Motor neuron (in vitro differentiated cells): ENCODE measurements around the gene UFSP2. TPM values are rescaled to one million over a fixed set of nuclear protein-coding genes. Genes with fewer than 3 reads are reported as not detected.

Experiments
- ATAC-seq, 8 experiments: fragments of 200-7000 bp; cut with Tn5 transposase; replicated peaks in 6 of 8; 2 replicates each; pipeline ENCODE4 v1.8.0; 2021; ENCODE audit warnings: mild to moderate bottlenecking in 8 of 8, moderate library complexity in 8 of 8
- H3K27ac ChIP-seq, 2 donors: fragments of 250-450 bp; sonication (Bioruptor Pico); 2 replicates each; pipeline ENCODE4 v1.9.0; 2021; ENCODE audit warnings: antibody characterized with exemption in 2 of 2, mild to moderate bottlenecking in 2 of 2, moderate library complexity in 1 of 2
- H3K4me1 ChIP-seq, 2 donors: fragments of 250-450 bp; sonication (Bioruptor Pico); replicated peaks in 1 of 2; 2 replicates each; pipeline ENCODE4 v1.6.1; 2021; ENCODE audit warnings: antibody characterized with exemption in 2 of 2, mild to moderate bottlenecking in 2 of 2, moderate library complexity in 1 of 2
- H3K4me3 ChIP-seq, 5 donors: fragments of 250-450 bp; sonication (Bioruptor Pico); 2 replicates each; pipeline ENCODE4 v1.9.0; 2021; ENCODE audit warnings: antibody characterized with exemption in 5 of 5, mild to moderate bottlenecking in 5 of 5, moderate library complexity in 4 of 5
- WGBS, 10 experiments: fragments of 450-650 bp; shearing (Covaris generic); methylation state at CpG; one replicate each; pipeline ENCODE4 v1.0.0; 2022; 5-methylcytosine and 5-hydroxymethylcytosine counted together
- in situ Hi-C, 9 experiments: fragments of 400-800 bp; cut with MboI; loops; one replicate each; pipeline ENCODE4 v1.15.0; 2021; ENCODE audit warnings: low sequenced_read_pairs in 9 of 9, low pct_unique_long_range_greater_than_20kb in 2 of 9; ENCODE audit not compliant: unreplicated experiment in 9 of 9
- total RNA-seq, 8 experiments: library from RNA; unstranded; fragments of 300-600 nt; gene quantifications; 2 replicates each; pipeline versions ENCODE4 v1.2.3 to v1.2.4, GENCODE V29; 2022

The UFSP2 gene
- total RNA-seq, 8 experiments from 2014 or later = 15.6 to 59.3 (median 35.1) TPM

- Histone ChIP-seq H3K4me1 (no peaks in the 10 kb centered on the region), H3K4me3 (no peak overlapping the region), H3K27ac (no peak overlapping the region)
- ATAC-seq = no peak
- in situ Hi-C loops = no loop called here
Observed at GRCh38 chr4:185416955-185417354, 8.8 kb downstream of the UFSP2 start.

- Histone ChIP-seq H3K27ac (no peak overlapping the region), H3K4me3 (no peak overlapping the region), H3K4me1 (no peaks in the 10 kb centered on the region)
- WGBS, 10 experiments = 64 to 100% (median 96%) methylated on average over 1 to 5 of the region's 5 CpGs
- ATAC-seq = peak in 1 of 8 experiments; percentile 44
- in situ Hi-C loops = no loop called here
Observed at GRCh38 chr4:185412412-185412811, 13.4 kb downstream of the UFSP2 start.

DNA sequence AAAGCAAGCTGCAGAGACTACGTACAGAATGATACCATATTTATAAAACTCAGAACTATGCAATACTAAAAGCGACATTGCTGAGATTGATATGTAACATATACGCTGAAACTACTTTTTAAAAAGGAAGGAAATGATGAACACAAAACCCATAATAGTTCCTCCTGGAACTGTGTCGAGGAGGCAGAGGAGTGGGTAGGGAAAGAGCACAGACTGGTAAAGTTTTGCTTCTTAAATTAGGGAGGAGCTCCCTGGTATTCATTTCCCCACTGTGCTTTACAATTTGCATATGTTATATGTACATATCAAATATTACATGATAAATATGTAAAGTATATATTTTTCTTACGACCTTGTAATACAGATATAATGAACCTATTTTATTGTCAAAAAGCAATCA, 13.9 kb downstream of the UFSP2 start:
- 4 to 100% (median 95%) methylated on average over 1 to 5 of the region's 5 CpGs for WGBS, 10 experiments
- no peak overlapping the region for H3K4me3 ChIP-seq
- in situ Hi-C loops = no loop called here
- no peak overlapping the region for H3K27ac ChIP-seq
- ATAC-seq = peak in 3 of 8 experiments; percentile 60 to 95 (median 69)
- no peaks in the 10 kb centered on the region for H3K4me1 ChIP-seq

- WGBS, 10 experiments = 94 to 100% (median 100%) methylated on average over 1 to 2 of the region's 2 CpGs; no CpG with 5 or more reads in 1 of the 10 experiments
- Histone ChIP-seq H3K4me1 (no peaks in the 10 kb centered on the region), H3K27ac (no peak overlapping the region), H3K4me3 (no peak overlapping the region)
- in situ Hi-C loops = no loop called here
- ATAC-seq = no peak
Observed at GRCh38 chr4:185408432-185408831, 17.3 kb downstream of the UFSP2 start.

GRCh38 chr4:185405296-185405999, 20.3 kb downstream of the UFSP2 start:
- Histone ChIP-seq H3K4me3 (no peak overlapping the region), H3K27ac (no peak overlapping the region), H3K4me1 (no peaks in the 10 kb centered on the region)
- in situ Hi-C loops = no loop called here
- no peak for ATAC-seq
- WGBS, 10 experiments = 83 to 99% (median 93%) methylated on average over 4 to 6 of the region's 6 CpGs

DNA sequence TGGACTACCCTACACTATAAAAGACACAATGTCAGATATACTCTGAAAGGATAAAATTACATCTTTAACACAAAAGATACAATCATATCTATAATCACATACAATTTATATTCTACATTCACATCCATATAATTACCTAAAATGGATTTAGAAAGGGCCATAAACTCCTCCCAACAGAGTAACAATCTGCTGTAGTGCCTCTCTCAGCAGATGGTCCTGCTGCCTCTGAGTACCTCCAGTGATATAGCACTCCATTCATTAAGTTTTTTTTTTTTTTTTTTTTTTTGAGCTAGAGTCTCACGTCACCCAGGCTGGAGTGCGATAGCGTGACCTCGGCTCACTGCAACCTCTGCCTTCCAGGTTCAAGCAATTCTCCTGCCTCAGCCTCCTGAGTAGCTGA, 21.7 kb downstream of the UFSP2 start:
- ATAC-seq = peak in 4 of 8 experiments; percentile 16 to 45 (median 32)
- WGBS, 10 experiments = 80 to 100% (median 96%) methylated on average over 1 to 4 of the region's 4 CpGs; no CpG with 5 or more reads in 4 of the 10 experiments
- no peak overlapping the region for H3K4me3 ChIP-seq
- H3K4me1 ChIP-seq = peaks cover 0 to 6% of the 10 kb centered on the region in 2 donors
- in situ Hi-C loops = no loop called here
- no peak overlapping the region for H3K27ac ChIP-seq

DNA sequence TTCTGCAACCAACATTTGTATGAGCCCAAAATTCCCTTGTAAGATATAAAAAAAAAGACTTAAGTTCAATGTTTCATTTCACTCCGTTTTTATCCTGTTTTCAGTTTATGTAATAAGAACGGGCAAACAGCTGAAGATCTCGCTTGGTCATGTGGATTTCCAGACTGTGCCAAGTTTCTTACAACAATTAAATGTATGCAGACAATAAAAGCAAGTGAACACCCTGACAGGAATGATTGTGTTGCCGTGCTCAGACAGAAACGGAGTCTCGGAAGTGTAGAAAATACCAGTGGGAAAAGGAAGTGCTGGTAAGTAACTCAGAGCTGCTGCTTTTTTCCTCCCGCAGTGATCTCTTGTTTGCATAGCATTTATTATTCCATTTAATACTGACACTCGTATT, 26.3 kb downstream of the UFSP2 start:
- no peak for ATAC-seq
- WGBS, 10 experiments = 31 to 84% (median 67%) methylated on average over 4 to 8 of the region's 8 CpGs
- in situ Hi-C loops = no loop called here
- Histone ChIP-seq H3K27ac (no peak overlapping the region), H3K4me3 (no peak overlapping the region), H3K4me1 (peaks cover 9 to 18% of the 10 kb centered on the region in 2 donors)

GRCh38 chr4:185398618-185399017, 27.1 kb downstream of the UFSP2 start:
- ATAC-seq = no peak
- WGBS, 10 experiments = 0 to 100% (median 80%) methylated on average over 1 to 2 of the region's 2 CpGs; no CpG with 5 or more reads in 1 of the 10 experiments
- no peak overlapping the region for H3K4me3 ChIP-seq
- peaks cover 12 to 21% of the 10 kb centered on the region in 2 donors for H3K4me1 ChIP-seq
- no peak overlapping the region for H3K27ac ChIP-seq
- in situ Hi-C loops = no loop called here

GRCh38 chr4:185396724-185397385, 28.9 kb downstream of the UFSP2 start, which contains the start of gene ANKRD37:
ANKRD37 (plus strand) TSS chr4:185396841; CDS start chr4:185396924, 83 bp downstream.
- ATAC-seq = peak; percentile 6 to 26 (median 18)
- peak within 1 kb of the TSS; percentile 97 to 98 for H3K27ac ChIP-seq
- peaks cover 12 to 21% of the 10 kb centered on the region in 2 donors for H3K4me1 ChIP-seq
- peak within 1 kb of the TSS; percentile 46 to 62 (median 56) for H3K4me3 ChIP-seq
- in situ Hi-C loops = no loop called here
- 0 to 50% (median 11%) methylated on average over 1 to 21 of the region's 38 CpGs; no CpG with 5 or more reads in 2 of the 10 experiments for WGBS, 10 experiments

DNA sequence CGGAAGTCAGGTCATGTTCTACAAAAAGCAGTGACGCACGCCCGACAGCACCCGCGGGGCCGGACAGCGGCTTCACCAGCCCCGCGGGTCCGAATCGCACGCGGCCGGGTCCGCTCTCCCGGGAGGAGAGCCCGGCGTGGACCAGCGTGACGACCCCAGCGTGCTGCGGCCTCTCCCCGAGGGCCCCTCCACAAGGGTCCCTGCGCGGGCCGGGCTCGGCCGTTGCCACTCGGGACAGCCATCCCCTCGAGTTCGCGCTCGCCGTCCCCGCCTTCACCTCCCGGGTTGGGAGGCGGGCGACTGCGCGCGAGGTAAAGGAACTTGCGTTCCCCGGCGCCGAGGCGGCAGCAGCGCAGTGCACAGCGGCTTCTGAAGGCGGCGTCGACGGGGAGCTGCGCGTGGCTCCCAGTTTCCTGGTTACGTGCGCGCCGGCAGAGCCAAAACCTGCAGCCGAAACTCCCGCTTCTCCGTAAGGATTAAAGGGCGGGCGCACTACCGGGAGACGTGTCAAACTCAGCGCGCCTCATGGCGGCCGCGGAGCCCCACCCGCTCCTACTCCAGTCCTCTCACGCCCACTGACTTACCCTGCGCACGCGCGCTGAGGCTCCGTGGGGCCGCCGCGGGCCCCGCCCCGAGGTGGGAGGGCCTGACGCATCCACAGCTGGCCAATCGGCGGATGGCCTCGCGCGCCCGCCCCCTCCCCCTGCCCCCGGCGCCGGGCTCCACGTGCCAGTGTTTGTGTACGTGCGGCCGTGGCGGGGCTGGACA, 29.6 kb downstream of the UFSP2 start:
- Histone ChIP-seq H3K4me3 (peak overlapping the region; percentile 46 to 62 (median 56)), H3K4me1 (peaks cover 12 to 21% of the 10 kb centered on the region in 2 donors), H3K27ac (peak overlapping the region; percentile 97 to 98)
- in situ Hi-C loops = no loop called here
- 0 to 3% (median 0%) methylated on average over 1 to 20 of the region's 98 CpGs; no CpG with 5 or more reads in 4 of the 10 experiments for WGBS, 10 experiments
- peak; percentile 79 to 89 (median 87) for ATAC-seq

DNA sequence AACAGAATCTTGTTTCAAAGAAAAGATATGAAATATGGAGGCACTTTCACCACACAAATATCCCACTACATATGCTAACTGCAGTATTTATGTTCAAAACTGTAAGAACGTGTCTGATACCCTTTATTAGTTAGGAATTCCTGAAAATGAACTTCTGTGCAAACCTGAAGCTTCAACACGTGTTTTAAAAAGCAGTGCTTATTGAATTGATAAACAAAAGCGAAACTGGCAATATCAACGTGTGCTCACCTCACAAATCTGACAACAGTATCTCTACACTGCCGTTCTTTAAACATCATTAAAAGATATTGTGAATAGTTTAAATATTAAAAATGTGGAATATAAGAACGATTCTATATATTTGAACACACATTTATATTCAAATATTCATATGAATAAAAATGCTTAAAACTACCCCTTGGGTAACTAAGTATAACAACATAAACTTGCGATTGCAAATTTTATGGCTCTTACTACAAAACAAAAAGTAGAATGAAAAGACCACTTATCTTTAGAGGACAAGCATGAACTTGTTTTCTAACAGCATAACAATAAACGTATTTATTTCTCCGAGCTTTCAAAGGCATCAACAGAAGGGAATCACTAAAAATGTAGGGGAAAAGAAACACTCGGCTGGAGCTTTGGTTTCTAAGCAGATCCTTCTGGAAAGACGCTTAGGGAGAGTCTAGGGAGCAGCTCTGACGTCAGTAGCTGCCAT, 30.4 kb downstream of the UFSP2 start, which contains the start of gene LRP2BP:
Gene LRP2BP (minus strand): TSS at position 687 of the 718 bp plus-strand sequence. CDS start 17,738 bp downstream, outside the sequence.
- peak within 1 kb of the TSS; percentile 97 to 98 for H3K27ac ChIP-seq
- in situ Hi-C loops = no loop called here
- WGBS, 10 experiments = 0 to 76% (median 19%) methylated on average over 1 to 11 of the region's 12 CpGs
- H3K4me3 ChIP-seq = peak within 1 kb of the TSS; percentile 46 to 62 (median 56)
- no peak for ATAC-seq
- H3K4me1 ChIP-seq = peaks cover 12 to 21% of the 10 kb centered on the region in 2 donors

DNA sequence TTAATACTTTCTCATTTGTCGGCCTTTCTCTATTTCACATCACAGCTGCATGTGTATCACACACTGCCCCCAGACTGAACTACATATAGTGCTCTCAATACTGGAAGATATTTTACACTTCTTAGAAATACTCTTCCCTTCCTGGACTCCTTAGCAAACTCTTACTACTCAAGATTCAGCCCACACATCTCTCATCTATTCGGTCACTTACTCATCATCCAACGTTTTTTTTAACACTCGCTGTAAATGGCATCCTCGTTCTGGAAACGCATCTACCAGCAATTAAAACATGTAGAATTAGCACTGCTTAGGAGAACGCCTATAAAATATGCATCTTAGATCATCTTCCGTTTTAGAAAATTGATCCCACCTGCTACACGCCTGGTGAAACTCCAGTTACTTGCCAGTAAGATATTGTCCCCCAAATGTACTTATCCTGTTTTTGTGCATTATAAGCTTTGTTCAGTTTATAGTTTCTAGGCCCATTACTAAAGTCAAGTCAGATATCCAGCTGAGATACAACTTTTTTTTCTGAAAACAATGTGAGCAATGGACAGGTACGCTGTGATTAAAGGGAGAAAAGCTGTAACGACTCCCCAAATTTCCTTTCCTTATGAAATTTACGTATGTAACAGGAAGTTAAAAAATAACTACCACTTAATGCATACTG, 31.1 kb downstream of the UFSP2 start:
- no peak for ATAC-seq
- peak overlapping the region; percentile 46 to 62 (median 56) for H3K4me3 ChIP-seq
- no peak overlapping the region for H3K27ac ChIP-seq
- H3K4me1 ChIP-seq = peaks cover 12 to 20% of the 10 kb centered on the region in 2 donors
- in situ Hi-C loops = no loop called here
- WGBS, 10 experiments = 19 to 96% (median 80%) methylated on average over 1 to 12 of the region's 12 CpGs; no CpG with 5 or more reads in 1 of the 10 experiments
